DOHH2 (cell line): ENCODE results near the gene PRG3.

Experiments
- H3F3A ChIP-seq: fragments of 200-600 bp; sonication (generic), shearing (Covaris generic); 2 replicates; pipeline ENCODE4 v1.6.0; 2016; ENCODE audit warnings: antibody characterized with exemption, mild to moderate bottlenecking; ENCODE audit not compliant: control insufficient read depth, insufficient read depth
- H3K27ac ChIP-seq: fragments of 200-600 bp; sonication (generic); 2 replicates; pipeline ENCODE4 v1.5.1; 2014; ENCODE audit warnings: low read depth, mild to moderate bottlenecking, low read length, moderate library complexity
- H3K27me3 ChIP-seq: fragments of 200-600 bp; sonication (generic); 2 replicates; pipeline ENCODE4 v1.6.1; 2014; ENCODE audit warnings: mild to moderate bottlenecking, low read length, mixed read lengths; ENCODE audit not compliant: control insufficient read depth
- H3K36me3 ChIP-seq: fragments of 200-600 bp; sonication (generic); 2 replicates; pipeline ENCODE4 v1.6.1; 2014; ENCODE audit warnings: mild to moderate bottlenecking, low read length, moderate library complexity, mixed read lengths; ENCODE audit not compliant: control insufficient read depth
- H3K4me1 ChIP-seq: fragments of 200-600 bp; sonication (generic); 2 replicates; pipeline ENCODE4 v1.6.1; 2014; ENCODE audit warnings: mild to moderate bottlenecking, low read length, mixed read lengths; ENCODE audit not compliant: control insufficient read depth
- H3K4me2 ChIP-seq: fragments of 200-600 bp; sonication (generic); 2 replicates; pipeline ENCODE4 v1.6.0; 2014; ENCODE audit warnings: mild to moderate bottlenecking, low read length, moderate library complexity
- H3K4me3 ChIP-seq: fragments of 200-600 bp; sonication (generic); 2 replicates; pipeline ENCODE4 v1.5.1; 2014; ENCODE audit warnings: mild to moderate bottlenecking, low read length, mixed read lengths
- H3K79me2 ChIP-seq: fragments of 200-600 bp; sonication (generic); 2 replicates; pipeline ENCODE4 v1.6.1; 2014; ENCODE audit warnings: mild to moderate bottlenecking, low read length, mixed read lengths; ENCODE audit not compliant: control insufficient read depth
- H3K9me2 ChIP-seq: fragments of 200-600 bp; sonication (generic); replicated peaks from 2 replicates; pipeline ENCODE4 v1.6.1; 2014; ENCODE audit warnings: mild to moderate bottlenecking, low read length, mixed read lengths; ENCODE audit not compliant: control insufficient read depth
- H3K9me3 ChIP-seq: fragments of 200-600 bp; sonication (generic); 2 replicates; pipeline ENCODE4 v1.6.1; 2014; ENCODE audit warnings: antibody characterized with exemption, low read length, mixed read lengths; ENCODE audit not compliant: control insufficient read depth, insufficient read depth
- H4K20me1 ChIP-seq: fragments of 200-600 bp; sonication (generic); 2 replicates; pipeline ENCODE4 v1.6.0; 2014; ENCODE audit warnings: low read depth, mild to moderate bottlenecking, antibody characterized with exemption, low read length, moderate library complexity; ENCODE audit not compliant: control insufficient read depth, insufficient read depth
- CTCF ChIP-seq: fragments of 200-600 bp; sonication (generic); IDR thresholded peaks from one replicate; pipeline ENCODE4 v1.5.1; 2014; ENCODE audit warnings: antibody characterized with exemption, mild to moderate bottlenecking, low read depth, low read length; ENCODE audit not compliant: poor library complexity, severe bottlenecking
- EZH2phosphoT487 ChIP-seq: fragments of 200-600 bp; sonication (generic); IDR thresholded peaks from 2 replicates; pipeline ENCODE4 v1.6.1; 2017; ENCODE audit warnings: borderline replicate concordance, mild to moderate bottlenecking, antibody characterized with exemption, low read length, moderate library complexity, mixed read lengths

PRG3 gene

DNA sequence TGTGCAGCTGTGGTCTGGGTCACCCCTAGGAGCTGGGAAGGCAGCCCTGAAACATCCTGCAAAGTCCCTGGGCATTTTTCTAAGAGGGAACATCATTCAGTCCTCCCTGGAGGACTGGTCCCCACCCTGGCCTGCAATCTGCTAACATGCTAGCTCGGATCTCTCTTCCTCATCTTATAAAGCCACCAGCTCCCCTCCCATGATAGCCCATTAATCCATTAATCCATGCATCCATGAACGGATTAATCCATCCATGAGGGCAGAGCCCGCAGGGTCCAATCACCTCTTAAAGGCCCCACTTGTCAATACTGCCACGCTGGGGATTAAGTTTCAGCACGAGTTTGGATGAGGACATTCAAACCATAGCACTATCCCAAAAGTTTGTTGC is 12.1 kb downstream of the PRG3 start:
- Histone ChIP-seq H3K9me3 (no peaks in the 10 kb centered on the region), H3K79me2 (no peaks in the 10 kb centered on the region), H3K36me3 (no peaks in the 10 kb centered on the region), H3K4me2 (no peak overlapping the region), H4K20me1 (no peaks in the 10 kb centered on the region), H3K4me3 (no peak overlapping the region), H3K27ac (no peak overlapping the region), H3K9me2 (no peaks in the 10 kb centered on the region), H3K4me1 (no peaks in the 10 kb centered on the region), H3F3A (no peaks in the 10 kb centered on the region), H3K27me3 (peaks cover 4% of the 10 kb centered on the region; the same call in 1 of the 2 replicates)
- TF ChIP-seq EZH2phosphoT487 (no peak), CTCF (no peak)

- H3K4me2 ChIP-seq: no peak overlapping the region
- H3F3A ChIP-seq: no peaks in the 10 kb centered on the region
- no peak overlapping the region for H3K4me3 ChIP-seq
- peaks cover 6% of the 10 kb centered on the region for H3K27me3 ChIP-seq
- H3K27ac ChIP-seq: no peak overlapping the region
- no peaks in the 10 kb centered on the region for H3K79me2 ChIP-seq
- no peaks in the 10 kb centered on the region for H4K20me1 ChIP-seq
- H3K36me3 ChIP-seq: no peaks in the 10 kb centered on the region
- no peaks in the 10 kb centered on the region for H3K9me2 ChIP-seq
- no peaks in the 10 kb centered on the region for H3K4me1 ChIP-seq
- no peak for TF ChIP-seq EZH2phosphoT487
- no peak for TF ChIP-seq CTCF
- H3K9me3 ChIP-seq: no peaks in the 10 kb centered on the region
These were observed 12.7 kb downstream of the PRG3 start for GRCh38 chr11:57368106-57368844.

GRCh38 chr11:57364851-57365660 is 15.9 kb downstream of the PRG3 start:
- no peaks in the 10 kb centered on the region for H3K9me3 ChIP-seq
- no peaks in the 10 kb centered on the region for H3K9me2 ChIP-seq
- no peaks in the 10 kb centered on the region for H3K36me3 ChIP-seq
- H3K79me2 ChIP-seq: no peaks in the 10 kb centered on the region
- TF ChIP-seq CTCF (no peak), EZH2phosphoT487 (no peak)
- no peaks in the 10 kb centered on the region for H3K4me1 ChIP-seq
- H3K27ac ChIP-seq: no peak overlapping the region
- no peaks in the 10 kb centered on the region for H3F3A ChIP-seq
- H3K4me3 ChIP-seq: no peak overlapping the region
- H4K20me1 ChIP-seq: no peaks in the 10 kb centered on the region
- H3K27me3 ChIP-seq: peaks cover 11% of the 10 kb centered on the region
- H3K4me2 ChIP-seq: no peak overlapping the region
